Effector memory CD8-positive, alpha-beta T cell (primary cell): Measurements from ENCODE around the gene TBC1D4.
"Not testable (repeated sequence)": the region's sequence is repeated elsewhere in the genome, so short reads cannot be mapped to it uniquely, and the experiment has no call there.

Experiments
- ATAC-seq: fragments of 150-1000 bp; cut with Tn5 transposase; replicated peaks from 2 replicates; pipeline ENCODE4 v1.10.0; 2021; ENCODE audit warnings: mild to moderate bottlenecking, moderate library complexity
- DNase-seq, 3 experiments: peaks; one replicate each; pipeline ENCODE4 v3.0.0; 2021
- H3K27ac Mint-ChIP-seq, 2 donors: one replicate each; pipeline ENCODE4 v1.8.0; 2022; ENCODE audit warnings: mild to moderate bottlenecking in 2 of 2, mixed read lengths in 2 of 2, moderate library complexity in 2 of 2
- H3K27me3 Mint-ChIP-seq, 2 donors: one replicate each; pipeline ENCODE4 v1.8.0; 2022; ENCODE audit warnings: mixed read lengths in 2 of 2
- H3K36me3 Mint-ChIP-seq: one replicate; pipeline ENCODE4 v1.8.0; 2022; ENCODE audit warnings: mild to moderate bottlenecking, moderate library complexity, mixed read lengths; ENCODE audit not compliant: insufficient read depth
- H3K4me1 Mint-ChIP-seq, 2 donors: one replicate each; pipeline ENCODE4 v1.8.0; 2022; ENCODE audit warnings: low read depth in 2 of 2, mixed read lengths in 2 of 2
- H3K4me3 Mint-ChIP-seq, 2 donors: one replicate each; pipeline ENCODE4 v1.8.0; 2022; ENCODE audit warnings: mild to moderate bottlenecking in 2 of 2, mixed read lengths in 2 of 2, moderate library complexity in 2 of 2
- H3K9me3 Mint-ChIP-seq, 2 donors: one replicate each; pipeline ENCODE4 v1.8.0; 2022; ENCODE audit warnings: mixed read lengths in 2 of 2

The TBC1D4 gene

GRCh38 chr13:75452564-75452963 lies 29.4 kb downstream of the TBC1D4 start:
- Mint-ChIP-seq H3K4me3 (no peak overlapping the region), H3K36me3 (no peaks in the 10 kb centered on the region), H3K4me1 (no peaks in the 10 kb centered on the region), H3K9me3 (no peaks in the 10 kb centered on the region), H3K27ac (no peak overlapping the region), H3K27me3 (peaks cover 23 to 31% of the 10 kb centered on the region in 2 donors)
- no peak for ATAC-seq
- DNase-seq: no peak

GRCh38 chr13:75447493-75447892 lies 34.5 kb downstream of the TBC1D4 start:
- no peaks in the 10 kb centered on the region for H3K36me3 Mint-ChIP-seq
- peaks cover 14 to 27% of the 10 kb centered on the region in 2 donors for H3K27me3 Mint-ChIP-seq
- H3K4me3 Mint-ChIP-seq: no peak overlapping the region
- no peaks in the 10 kb centered on the region for H3K9me3 Mint-ChIP-seq
- ATAC-seq (no peak), DNase-seq (no peak)
- H3K4me1 Mint-ChIP-seq: no peaks in the 10 kb centered on the region
- no peak overlapping the region for H3K27ac Mint-ChIP-seq

GRCh38 chr13:75446874-75447273 lies 35.1 kb downstream of the TBC1D4 start:
- H3K4me3 Mint-ChIP-seq: no peak overlapping the region
- H3K9me3 Mint-ChIP-seq: no peaks in the 10 kb centered on the region
- H3K36me3 Mint-ChIP-seq: no peaks in the 10 kb centered on the region
- H3K27ac Mint-ChIP-seq: no peak overlapping the region
- H3K4me1 Mint-ChIP-seq: no peaks in the 10 kb centered on the region
- no peak for ATAC-seq
- peaks cover 10 to 27% of the 10 kb centered on the region in 2 donors for H3K27me3 Mint-ChIP-seq
- DNase-seq: no peak

GRCh38 chr13:75445717-75446499 lies 36.1 kb downstream of the TBC1D4 start:
- Mint-ChIP-seq H3K36me3 (no peaks in the 10 kb centered on the region), H3K27ac (no peak overlapping the region), H3K27me3 (peaks cover 9 to 26% of the 10 kb centered on the region in 2 donors), H3K4me3 (no peak overlapping the region), H3K4me1 (no peaks in the 10 kb centered on the region), H3K9me3 (no peaks in the 10 kb centered on the region)
- DNase-seq (no peak), ATAC-seq (no peak)

GRCh38 chr13:75444016-75444415 lies 38.0 kb downstream of the TBC1D4 start:
- no peak for DNase-seq
- peaks cover 15 to 17% of the 10 kb centered on the region in 2 donors for H3K27me3 Mint-ChIP-seq

GRCh38 chr13:75443356-75443958 lies 38.5 kb downstream of the TBC1D4 start:
- H3K4me3 Mint-ChIP-seq: no peak overlapping the region
- H3K27me3 Mint-ChIP-seq: peaks cover 15 to 16% of the 10 kb centered on the region in 2 donors
- no peaks in the 10 kb centered on the region for H3K4me1 Mint-ChIP-seq
- H3K36me3 Mint-ChIP-seq: no peaks in the 10 kb centered on the region
- DNase-seq (no peak), ATAC-seq (no peak)
- no peak overlapping the region for H3K27ac Mint-ChIP-seq
- no peaks in the 10 kb centered on the region for H3K9me3 Mint-ChIP-seq

More at GRCh38 chr13:75444016-75444415, 38.0 kb downstream of the TBC1D4 start:
- no peak for ATAC-seq
- no peaks in the 10 kb centered on the region for H3K36me3 Mint-ChIP-seq
- no peaks in the 10 kb centered on the region for H3K9me3 Mint-ChIP-seq
- H3K4me1 Mint-ChIP-seq: no peaks in the 10 kb centered on the region
- no peak overlapping the region for H3K4me3 Mint-ChIP-seq
- H3K27ac Mint-ChIP-seq: no peak overlapping the region

GRCh38 chr13:75442736-75443234 lies 39.2 kb downstream of the TBC1D4 start:
- no peak overlapping the region for H3K27ac Mint-ChIP-seq
- H3K4me1 Mint-ChIP-seq: no peaks in the 10 kb centered on the region
- ATAC-seq (no peak), DNase-seq (no peak)
- no peak overlapping the region for H3K4me3 Mint-ChIP-seq
- peaks cover 15 to 23% of the 10 kb centered on the region in 2 donors for H3K27me3 Mint-ChIP-seq
- no peaks in the 10 kb centered on the region for H3K9me3 Mint-ChIP-seq
- H3K36me3 Mint-ChIP-seq: no peaks in the 10 kb centered on the region

- no peak overlapping the region for H3K4me3 Mint-ChIP-seq
- peaks cover 15 to 25% of the 10 kb centered on the region in 2 donors for H3K27me3 Mint-ChIP-seq
- H3K4me1 Mint-ChIP-seq: no peaks in the 10 kb centered on the region
- no peak overlapping the region for H3K27ac Mint-ChIP-seq
- H3K9me3 Mint-ChIP-seq: peaks cover 0 to 1% of the 10 kb centered on the region in 2 donors
- ATAC-seq (no peak), DNase-seq (no peak)
- no peaks in the 10 kb centered on the region for H3K36me3 Mint-ChIP-seq
Observed at GRCh38 chr13:75440100-75440499, 41.9 kb downstream of the TBC1D4 start.

GRCh38 chr13:75437582-75438318 lies 44.2 kb downstream of the TBC1D4 start:
- no peaks in the 10 kb centered on the region for H3K4me1 Mint-ChIP-seq
- no peak for DNase-seq
- H3K36me3 Mint-ChIP-seq: no peaks in the 10 kb centered on the region
- no peak overlapping the region for H3K4me3 Mint-ChIP-seq
- ATAC-seq: no peak
- H3K27ac Mint-ChIP-seq: no peak overlapping the region
- peaks cover 23 to 32% of the 10 kb centered on the region in 2 donors for H3K27me3 Mint-ChIP-seq
- peaks cover 0 to 1% of the 10 kb centered on the region in 2 donors for H3K9me3 Mint-ChIP-seq

- not testable (repeated sequence) for H3K36me3 Mint-ChIP-seq, H3K4me1 Mint-ChIP-seq, H3K9me3 Mint-ChIP-seq, H3K4me3 Mint-ChIP-seq, ATAC-seq, H3K27ac Mint-ChIP-seq, DNase-seq
- peaks cover 34 to 45% of the 10 kb centered on the region in 2 donors for H3K27me3 Mint-ChIP-seq
Observed at GRCh38 chr13:75434126-75434525, 47.8 kb downstream of the TBC1D4 start.

GRCh38 chr13:75432811-75433244 lies 49.1 kb downstream of the TBC1D4 start:
- H3K4me1 Mint-ChIP-seq: no peaks in the 10 kb centered on the region
- no peak overlapping the region for H3K4me3 Mint-ChIP-seq
- H3K27me3 Mint-ChIP-seq: peaks cover 42 to 46% of the 10 kb centered on the region in 2 donors
- peaks cover 0 to 1% of the 10 kb centered on the region in 2 donors for H3K9me3 Mint-ChIP-seq
- DNase-seq (no peak), ATAC-seq (no peak)
- H3K36me3 Mint-ChIP-seq: no peaks in the 10 kb centered on the region
- H3K27ac Mint-ChIP-seq: no peak overlapping the region

- H3K4me3 Mint-ChIP-seq: no peak overlapping the region
- ATAC-seq: no peak
- peaks cover 47 to 52% of the 10 kb centered on the region in 2 donors for H3K27me3 Mint-ChIP-seq
- no peak for DNase-seq
- peaks cover 0 to 1% of the 10 kb centered on the region in 2 donors for H3K9me3 Mint-ChIP-seq
- no peaks in the 10 kb centered on the region for H3K36me3 Mint-ChIP-seq
- H3K27ac Mint-ChIP-seq: no peak overlapping the region
- H3K4me1 Mint-ChIP-seq: no peaks in the 10 kb centered on the region
Observed at GRCh38 chr13:75432045-75432444, 49.9 kb downstream of the TBC1D4 start.

GRCh38 chr13:75430436-75431209 lies 51.3 kb downstream of the TBC1D4 start:
- Mint-ChIP-seq H3K27me3 (peaks cover 40 to 52% of the 10 kb centered on the region in 2 donors), H3K27ac (no peak overlapping the region), H3K4me1 (no peaks in the 10 kb centered on the region), H3K36me3 (no peaks in the 10 kb centered on the region), H3K9me3 (no peaks in the 10 kb centered on the region), H3K4me3 (no peak overlapping the region)
- ATAC-seq: no peak
- no peak for DNase-seq
